Right atrium auricular region (tissue), 2 donors: ENCODE measurements around the gene ALG12. TPM values are rescaled to one million over a fixed set of nuclear protein-coding genes. Genes with fewer than 3 reads are reported as not detected.

ENCODE experiments used
- DNase-seq: peaks from one replicate; pipeline ENCODE4 v3.0.0-alpha.2; 2019; ENCODE audit warnings: low spot score
- H3K27ac ChIP-seq, 2 donors: fragments of 200-600 bp; sonication (generic); 1 replicate in 1 of 2; 2 replicates in 1 of 2; pipeline ENCODE4 v1.5.1; 2016 to 2019
- H3K27me3 ChIP-seq, 2 donors: fragments of 200-600 bp; sonication (generic); one replicate each; pipeline versions ENCODE4 v1.5.1 to v1.6.0; 2017 to 2019
- H3K36me3 ChIP-seq: fragments of 200-600 bp; sonication (generic); one replicate; pipeline ENCODE4 v1.5.1; 2016
- H3K4me1 ChIP-seq, 2 donors: fragments of 200-600 bp; sonication (generic); one replicate each; pipeline versions ENCODE4 v1.5.1 to v1.6.0; 2017 to 2019
- H3K4me3 ChIP-seq, 2 donors: fragments of 200-600 bp; sonication (generic); 1 replicate in 1 of 2; 2 replicates in 1 of 2; pipeline ENCODE4 v1.5.1; 2017 to 2019; ENCODE audit warnings: mild to moderate bottlenecking in 1 of 2, moderate library complexity in 1 of 2
- H3K9me3 ChIP-seq, 2 donors: fragments of 200-600 bp; sonication (generic); one replicate each; pipeline ENCODE4 v1.5.1; 2019
- total RNA-seq, 2 donors: library from RNA; depleted of rRNA; stranded (reverse); fragments of >200 nt; gene quantifications; one replicate each; pipeline ENCODE4 v1.1.0, GENCODE V29; 2016
- TF ChIP-seq, protein P1 (sequence below), 2 donors: fragments of 200-600 bp; sonication (generic); IDR thresholded peaks; one replicate each; pipeline ENCODE4 v1.5.1; 2019; ENCODE audit warnings: antibody characterized with exemption in 2 of 2

Gene ALG12
- total RNA-seq, 2 donors from 2014 or later = 19.7 to 19.8 TPM

GRCh38 chr22:49862496-49862776 lies 55.8 kb downstream of the ALG12 start:
- TF ChIP-seq, protein P1, sequence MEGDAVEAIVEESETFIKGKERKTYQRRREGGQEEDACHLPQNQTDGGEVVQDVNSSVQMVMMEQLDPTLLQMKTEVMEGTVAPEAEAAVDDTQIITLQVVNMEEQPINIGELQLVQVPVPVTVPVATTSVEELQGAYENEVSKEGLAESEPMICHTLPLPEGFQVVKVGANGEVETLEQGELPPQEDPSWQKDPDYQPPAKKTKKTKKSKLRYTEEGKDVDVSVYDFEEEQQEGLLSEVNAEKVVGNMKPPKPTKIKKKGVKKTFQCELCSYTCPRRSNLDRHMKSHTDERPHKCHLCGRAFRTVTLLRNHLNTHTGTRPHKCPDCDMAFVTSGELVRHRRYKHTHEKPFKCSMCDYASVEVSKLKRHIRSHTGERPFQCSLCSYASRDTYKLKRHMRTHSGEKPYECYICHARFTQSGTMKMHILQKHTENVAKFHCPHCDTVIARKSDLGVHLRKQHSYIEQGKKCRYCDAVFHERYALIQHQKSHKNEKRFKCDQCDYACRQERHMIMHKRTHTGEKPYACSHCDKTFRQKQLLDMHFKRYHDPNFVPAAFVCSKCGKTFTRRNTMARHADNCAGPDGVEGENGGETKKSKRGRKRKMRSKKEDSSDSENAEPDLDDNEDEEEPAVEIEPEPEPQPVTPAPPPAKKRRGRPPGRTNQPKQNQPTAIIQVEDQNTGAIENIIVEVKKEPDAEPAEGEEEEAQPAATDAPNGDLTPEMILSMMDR (IDR thresholded peaks at IDR 0.05) = no peak
- no peak for DNase-seq
- peaks cover 0 to 5% of the 10 kb centered on the region in 2 donors for H3K4me1 ChIP-seq
- H3K27ac ChIP-seq = no peak overlapping the region
- no peak overlapping the region for H3K4me3 ChIP-seq
- peaks cover 0 to 24% of the 10 kb centered on the region in 2 donors for H3K9me3 ChIP-seq
- H3K27me3 ChIP-seq = no peaks in the 10 kb centered on the region
- H3K36me3 ChIP-seq = no peaks in the 10 kb centered on the region

- Histone ChIP-seq H3K9me3 (peaks cover 0 to 19% of the 10 kb centered on the region in 2 donors), H3K36me3 (no peaks in the 10 kb centered on the region), H3K4me1 (peaks cover 0 to 5% of the 10 kb centered on the region in 2 donors), H3K27ac (no peak overlapping the region), H3K27me3 (no peaks in the 10 kb centered on the region), H3K4me3 (no peak overlapping the region)
- no peak for DNase-seq
- TF ChIP-seq, protein P1 (IDR thresholded peaks at IDR 0.05) = no peak
These were observed 56.4 kb downstream of the ALG12 start for GRCh38 chr22:49861642-49862495.

DNA sequence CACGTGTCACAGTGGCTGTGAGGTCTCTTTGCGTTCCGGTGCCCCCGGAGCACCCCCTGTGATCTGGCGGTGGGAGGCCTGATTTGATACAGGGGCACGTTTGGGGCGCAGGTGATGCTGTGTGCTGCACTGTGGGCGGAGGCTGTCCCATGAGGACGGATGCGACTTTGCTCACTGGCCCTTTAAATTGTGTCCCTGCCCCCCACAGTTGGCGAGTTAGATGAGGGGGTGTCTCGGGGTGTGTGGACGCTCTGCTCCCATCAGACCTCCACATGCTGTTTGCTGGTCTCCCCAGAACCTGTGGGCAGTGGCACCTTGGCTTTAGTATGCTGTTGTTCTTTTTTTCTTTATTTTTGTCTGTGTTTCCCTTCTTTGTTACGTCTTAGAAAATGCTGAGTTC lies 59.4 kb downstream of the ALG12 start:
- Histone ChIP-seq H3K27ac (no peak overlapping the region), H3K9me3 (no peaks in the 10 kb centered on the region), H3K4me3 (no peak overlapping the region), H3K4me1 (peaks cover 0 to 24% of the 10 kb centered on the region in 2 donors), H3K27me3 (no peaks in the 10 kb centered on the region), H3K36me3 (no peaks in the 10 kb centered on the region)
- TF ChIP-seq, protein P1 (IDR thresholded peaks at IDR 0.05) = no peak
- no peak for DNase-seq

DNA sequence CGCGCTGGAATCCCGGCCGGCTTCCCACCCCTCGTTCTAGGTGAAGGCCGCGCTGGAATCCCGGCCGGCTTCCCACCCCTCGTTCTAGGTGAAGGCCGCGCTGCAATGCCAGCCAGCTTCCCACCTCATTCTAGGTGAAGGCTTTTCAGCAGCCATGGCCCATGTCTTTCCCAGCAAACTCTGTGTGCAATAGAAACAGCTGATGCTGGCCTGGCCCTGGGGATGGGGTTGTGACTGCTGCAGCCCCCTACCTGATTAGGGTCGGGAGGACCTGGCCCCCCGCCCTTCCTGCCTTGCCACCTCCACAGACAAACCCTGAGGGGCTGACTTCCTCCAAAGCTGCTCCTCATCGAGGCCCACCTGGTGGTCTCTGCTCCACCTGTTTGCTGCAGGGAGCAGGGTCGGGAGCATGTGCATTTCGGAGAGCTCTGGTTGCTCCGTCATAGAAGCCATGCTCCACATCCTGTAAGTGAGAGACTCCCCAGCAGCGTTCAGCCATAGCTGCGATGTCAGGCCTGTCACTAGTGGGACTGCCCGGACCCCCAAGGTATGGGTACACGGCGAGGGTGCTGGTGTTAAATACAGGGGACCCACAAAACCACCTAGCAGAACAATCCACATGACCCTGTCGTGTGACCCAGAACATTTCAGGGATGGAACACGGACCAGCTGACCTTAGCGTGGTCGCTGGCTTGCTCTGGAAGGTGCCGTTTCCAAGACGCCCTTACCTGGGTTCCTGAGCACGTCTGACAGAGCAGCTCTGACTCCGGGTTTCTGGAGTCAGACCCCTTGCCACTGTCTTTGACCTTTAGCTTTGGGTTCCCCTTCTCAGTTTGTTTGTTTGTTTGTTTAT lies 61.2 kb downstream of the ALG12 start:
- TF ChIP-seq, protein P1 (IDR thresholded peaks at IDR 0.05) = no peak
- no peak for DNase-seq
- Histone ChIP-seq H3K4me1 (peaks cover 0 to 25% of the 10 kb centered on the region in 2 donors), H3K36me3 (no peaks in the 10 kb centered on the region), H3K27me3 (no peaks in the 10 kb centered on the region), H3K27ac (no peak overlapping the region), H3K9me3 (no peaks in the 10 kb centered on the region), H3K4me3 (no peak overlapping the region)

DNA sequence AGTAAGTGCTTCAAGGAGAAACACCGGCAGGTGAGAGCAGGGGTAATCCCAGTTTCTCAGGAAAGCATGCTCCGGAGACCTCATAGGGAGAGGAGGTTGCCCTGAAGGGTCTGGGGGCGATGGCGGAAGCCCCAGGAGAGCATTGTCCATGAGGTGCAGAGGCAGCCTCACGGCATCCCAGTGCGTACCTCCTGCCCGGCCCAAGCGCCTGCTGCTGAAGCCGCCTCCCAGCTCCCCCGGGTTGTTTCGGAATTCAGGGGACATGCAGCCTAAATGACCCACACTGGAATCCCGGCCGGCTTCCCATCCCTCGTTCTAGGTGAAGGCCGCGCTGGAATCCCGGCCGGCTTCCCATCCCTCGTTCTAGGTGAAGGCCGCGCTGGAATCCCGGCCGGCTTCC lies 61.9 kb downstream of the ALG12 start:
- Histone ChIP-seq H3K36me3 (no peaks in the 10 kb centered on the region), H3K9me3 (no peaks in the 10 kb centered on the region), H3K27ac (no peak overlapping the region), H3K4me3 (no peak overlapping the region), H3K4me1 (peaks cover 0 to 24% of the 10 kb centered on the region in 2 donors), H3K27me3 (no peaks in the 10 kb centered on the region)
- TF ChIP-seq, protein P1 (IDR thresholded peaks at IDR 0.05) = no peak
- no peak for DNase-seq
